RKO (cell line): ENCODE data around the gene TIPARP.

Source experiments
- DNase-seq: peaks from one replicate; pipeline ENCODE4 v3.0.0-alpha.2; 2016; ENCODE audit warnings: low spot score

The TIPARP gene

GRCh38 chr3:156674046-156674910 is at the start of gene TIPARP:
TSS of gene TIPARP (plus strand) at chr3:156674590. CDS start at chr3:156677698, 3,108 bp downstream.
- peak; percentile 95 for DNase-seq

- DNase-seq, result peak; percentile 74
Observed at GRCh38 chr3:156626104-156626503, 48.3 kb upstream of the TIPARP start.

- DNase-seq, result no peak
Observed at GRCh38 chr3:156627946-156628569, 46.3 kb upstream of the TIPARP start.

GRCh38 chr3:156628836-156629618 is 45.4 kb upstream of the TIPARP start:
- no peak for DNase-seq

GRCh38 chr3:156630081-156630772 is 44.2 kb upstream of the TIPARP start:
- no peak for DNase-seq

GRCh38 chr3:156630773-156631093 is 43.7 kb upstream of the TIPARP start:
- DNase-seq, result no peak

GRCh38 chr3:156631323-156631722 is 43.1 kb upstream of the TIPARP start:
- DNase-seq, result no peak

- no peak for DNase-seq
Observed at GRCh38 chr3:156632601-156633000, 41.8 kb upstream of the TIPARP start.

- no peak for DNase-seq
Observed at GRCh38 chr3:156633335-156633734, 41.1 kb upstream of the TIPARP start.

- DNase-seq, result no peak
Observed at GRCh38 chr3:156635034-156635433, 39.4 kb upstream of the TIPARP start.

- no peak for DNase-seq
Observed at GRCh38 chr3:156635973-156636372, 38.4 kb upstream of the TIPARP start.

GRCh38 chr3:156637480-156638022 is 36.8 kb upstream of the TIPARP start:
- no peak for DNase-seq

- DNase-seq, result no peak
Observed at GRCh38 chr3:156638271-156638670, 36.1 kb upstream of the TIPARP start.

- no peak for DNase-seq
Observed at GRCh38 chr3:156639414-156640023, 34.9 kb upstream of the TIPARP start.

GRCh38 chr3:156641618-156641975 is 32.8 kb upstream of the TIPARP start:
- DNase-seq, result no peak

GRCh38 chr3:156642750-156643728 is 31.4 kb upstream of the TIPARP start:
- no peak for DNase-seq

GRCh38 chr3:156643729-156644389 is 30.5 kb upstream of the TIPARP start:
- no peak for DNase-seq

- DNase-seq, result no peak
Observed at GRCh38 chr3:156644958-156645357, 29.4 kb upstream of the TIPARP start.

- no peak for DNase-seq
Observed at GRCh38 chr3:156646958-156647357, 27.4 kb upstream of the TIPARP start.

- no peak for DNase-seq
Observed at GRCh38 chr3:156648086-156648485, 26.3 kb upstream of the TIPARP start.
